DOHH2 (cell line): ENCODE results near the gene C19orf25.

Experiments
- CTCF ChIP-seq: fragments of 200-600 bp; sonication (generic); IDR thresholded peaks from one replicate; pipeline ENCODE4 v1.5.1; 2014; ENCODE audit warnings: antibody characterized with exemption, mild to moderate bottlenecking, low read depth, low read length; ENCODE audit not compliant: poor library complexity, severe bottlenecking
- EZH2phosphoT487 ChIP-seq: fragments of 200-600 bp; sonication (generic); IDR thresholded peaks from 2 replicates; pipeline ENCODE4 v1.6.1; 2017; ENCODE audit warnings: borderline replicate concordance, mild to moderate bottlenecking, antibody characterized with exemption, low read length, moderate library complexity, mixed read lengths

DNA sequence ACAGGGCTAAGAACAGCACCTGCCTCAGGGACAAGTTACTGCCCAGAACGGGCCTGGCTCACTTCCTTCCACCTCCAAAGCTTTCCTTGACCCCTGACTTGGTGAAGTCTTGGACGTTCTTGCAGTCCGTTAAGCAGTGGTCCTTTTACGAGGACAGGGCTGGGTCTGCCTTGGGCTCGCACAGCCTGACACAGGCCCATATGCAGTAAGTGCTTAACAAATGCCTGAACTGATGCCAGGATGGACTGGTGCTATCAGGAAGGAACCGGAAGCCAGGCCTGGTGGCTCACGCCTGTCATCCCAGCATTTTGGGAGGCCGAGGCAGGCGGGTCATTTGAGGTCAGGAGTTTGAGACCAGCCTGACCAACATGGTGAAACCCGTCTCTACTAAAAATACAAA lies 43.0 kb upstream of the C19orf25 start:
- TF ChIP-seq CTCF (no peak), EZH2phosphoT487 (no peak)
